HK-2 (cell line): ENCODE measurements around the gene C19orf12.

Experiments
- DNase-seq: peaks from one replicate; pipeline ENCODE4 v3.0.0-alpha.2; 2018; ENCODE audit not compliant: unreplicated experiment

Gene C19orf12

GRCh38 chr19:29664753-29665214 lies 50.3 kb downstream of the C19orf12 start:
- no peak for DNase-seq

- DNase-seq, result no peak
Measured at GRCh38 chr19:29663861-29664752, 51.0 kb downstream of the C19orf12 start.

GRCh38 chr19:29662604-29663404 lies 52.3 kb downstream of the C19orf12 start:
- DNase-seq, result peak; percentile 72

GRCh38 chr19:29662278-29662603 lies 52.8 kb downstream of the C19orf12 start:
- DNase-seq, result no peak

GRCh38 chr19:29660835-29661234 lies 54.2 kb downstream of the C19orf12 start:
- DNase-seq, result no peak

- DNase-seq, result no peak
Measured at GRCh38 chr19:29658221-29658991, 56.7 kb downstream of the C19orf12 start.

GRCh38 chr19:29655648-29656335 lies 59.3 kb downstream of the C19orf12 start:
- no peak for DNase-seq

- DNase-seq, result no peak
Measured at GRCh38 chr19:29653398-29653797, 61.7 kb downstream of the C19orf12 start.

GRCh38 chr19:29651622-29652394 lies 63.3 kb downstream of the C19orf12 start:
- DNase-seq, result no peak

GRCh38 chr19:29650772-29651387 lies 64.2 kb downstream of the C19orf12 start:
- no peak for DNase-seq
